Subcutaneous adipose tissue (tissue), 4 donors: ENCODE measurements around the gene HRH1. TPM values are rescaled to one million over a fixed set of nuclear protein-coding genes. Genes with fewer than 3 reads are reported as not detected.

ENCODE experiments used
- total RNA-seq, 4 donors: library from RNA; depleted of rRNA; stranded (reverse); fragments of >200 nt; gene quantifications; one replicate each; pipeline ENCODE4 v1.1.0, GENCODE V29; 2016
- TF ChIP-seq, protein P1 (sequence below): fragments of 450-650 bp; IDR thresholded peaks from one replicate; pipeline ENCODE4 v1.5.1; 2016; ENCODE audit warnings: low read depth, mild to moderate bottlenecking, control low read depth, antibody characterized with exemption, moderate library complexity

HRH1 gene
- total RNA-seq, 4 donors from 2014 or later = 3.2 to 8.4 (median 4.9) TPM

- TF ChIP-seq, protein P1, sequence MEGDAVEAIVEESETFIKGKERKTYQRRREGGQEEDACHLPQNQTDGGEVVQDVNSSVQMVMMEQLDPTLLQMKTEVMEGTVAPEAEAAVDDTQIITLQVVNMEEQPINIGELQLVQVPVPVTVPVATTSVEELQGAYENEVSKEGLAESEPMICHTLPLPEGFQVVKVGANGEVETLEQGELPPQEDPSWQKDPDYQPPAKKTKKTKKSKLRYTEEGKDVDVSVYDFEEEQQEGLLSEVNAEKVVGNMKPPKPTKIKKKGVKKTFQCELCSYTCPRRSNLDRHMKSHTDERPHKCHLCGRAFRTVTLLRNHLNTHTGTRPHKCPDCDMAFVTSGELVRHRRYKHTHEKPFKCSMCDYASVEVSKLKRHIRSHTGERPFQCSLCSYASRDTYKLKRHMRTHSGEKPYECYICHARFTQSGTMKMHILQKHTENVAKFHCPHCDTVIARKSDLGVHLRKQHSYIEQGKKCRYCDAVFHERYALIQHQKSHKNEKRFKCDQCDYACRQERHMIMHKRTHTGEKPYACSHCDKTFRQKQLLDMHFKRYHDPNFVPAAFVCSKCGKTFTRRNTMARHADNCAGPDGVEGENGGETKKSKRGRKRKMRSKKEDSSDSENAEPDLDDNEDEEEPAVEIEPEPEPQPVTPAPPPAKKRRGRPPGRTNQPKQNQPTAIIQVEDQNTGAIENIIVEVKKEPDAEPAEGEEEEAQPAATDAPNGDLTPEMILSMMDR = no peak
Measured at GRCh38 chr3:11214451-11214978, 60.2 kb downstream of the HRH1 start.

DNA sequence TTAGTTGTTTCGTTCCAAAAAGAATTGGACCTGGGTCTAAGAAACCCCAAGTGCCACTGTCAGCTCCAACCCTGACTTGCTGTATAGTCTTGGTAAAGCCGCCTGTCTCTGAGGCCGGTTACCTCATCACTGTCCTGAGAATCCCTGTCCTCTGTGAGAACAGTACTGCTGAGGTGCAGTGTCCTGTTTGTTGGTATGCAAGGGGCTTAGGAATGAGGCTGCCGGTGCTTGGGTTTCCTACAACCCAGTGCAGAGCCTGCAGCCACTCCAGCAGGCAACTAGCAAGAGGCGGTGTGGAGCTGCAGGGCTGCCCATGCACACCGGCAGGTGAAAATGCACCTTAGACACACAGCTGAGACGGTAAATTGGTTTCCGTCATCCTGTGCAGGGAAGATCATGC is 65.9 kb downstream of the HRH1 start:
- TF ChIP-seq, protein P1 = no peak

DNA sequence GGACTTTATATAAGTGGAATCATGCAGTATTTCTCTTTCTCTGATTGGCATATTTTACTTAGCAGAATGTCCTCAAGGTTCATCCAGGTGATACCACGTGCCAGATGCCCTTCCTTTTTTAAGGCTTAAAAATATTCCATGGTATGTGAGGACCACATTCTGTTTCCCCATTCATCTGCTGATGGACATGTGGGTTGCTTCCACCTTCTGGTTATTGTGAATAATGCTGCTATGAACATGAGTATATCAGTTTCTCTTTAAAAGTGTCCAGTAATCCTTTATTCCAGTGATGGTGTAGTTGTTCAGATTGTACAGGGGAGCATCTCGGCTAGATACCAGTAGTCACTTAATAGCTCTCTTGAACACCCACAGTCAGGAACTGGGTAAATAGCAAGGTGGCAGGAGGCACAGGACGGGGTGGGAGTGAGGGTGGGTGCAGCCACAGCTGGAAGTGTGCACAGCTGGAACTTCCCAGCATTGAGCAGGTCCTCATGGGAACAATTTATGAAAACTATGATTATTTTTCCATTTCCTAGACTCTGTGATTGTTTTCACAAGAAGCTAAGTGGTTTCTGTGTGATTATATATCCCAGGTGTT is 67.6 kb downstream of the HRH1 start:
- TF ChIP-seq, protein P1 = no peak

GRCh38 chr3:11224010-11224409 is 69.7 kb downstream of the HRH1 start:
- TF ChIP-seq, protein P1 = no peak

DNA sequence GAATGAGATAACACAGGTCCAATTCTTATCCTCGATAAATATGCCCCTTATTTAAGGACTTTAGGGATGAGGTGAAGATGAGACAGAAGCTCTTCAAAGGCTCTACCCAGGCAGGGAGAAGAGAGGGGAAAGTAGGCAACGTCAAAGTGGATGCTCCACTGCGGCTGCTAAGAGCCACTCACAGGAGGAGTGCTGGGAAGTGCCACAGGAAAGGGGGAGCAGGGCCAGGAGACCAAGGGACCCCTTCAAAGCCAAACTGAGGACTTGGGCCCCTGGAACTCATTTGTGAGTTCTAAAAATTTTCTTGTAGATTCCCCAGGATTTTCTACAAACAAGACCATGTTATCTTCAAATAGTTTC is 70.6 kb downstream of the HRH1 start:
- TF ChIP-seq, protein P1 = no peak

DNA sequence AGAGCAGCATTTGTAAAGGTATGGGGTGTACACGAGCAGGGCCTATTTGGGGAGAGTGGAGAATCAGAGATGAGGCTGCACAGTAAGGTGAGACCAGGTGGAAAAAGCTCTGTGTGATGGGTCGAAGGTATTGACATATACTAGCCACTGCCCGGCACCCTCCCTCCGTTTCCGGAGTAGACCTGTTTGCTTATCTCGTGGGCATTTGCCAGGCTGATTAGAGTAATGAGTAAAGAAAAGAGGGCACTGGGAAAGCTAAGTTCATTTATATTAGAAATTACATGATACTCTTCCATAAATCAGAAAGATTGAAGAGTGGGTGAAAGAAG is 71.7 kb downstream of the HRH1 start:
- TF ChIP-seq, protein P1 = no peak

- TF ChIP-seq, protein P1 = no peak
Measured at GRCh38 chr3:11228041-11228440, 73.7 kb downstream of the HRH1 start.
